KOPT-K1 (cell line): Measurements from ENCODE around the gene SH2D5.

Experiments used
- H3K27ac ChIP-seq: fragments of 200-600 bp; sonication (generic); 2 replicates; pipeline ENCODE4 v1.5.1; 2016; ENCODE audit warnings: antibody characterized with exemption, mild to moderate bottlenecking, low read depth, low read length; ENCODE audit not compliant: poor library complexity, severe bottlenecking
- H3K36me3 ChIP-seq: fragments of 200-600 bp; sonication (generic); 2 replicates; pipeline ENCODE4 v1.5.1; 2017; ENCODE audit warnings: antibody characterized with exemption, mild to moderate bottlenecking, low read length, moderate library complexity; ENCODE audit not compliant: insufficient read depth
- H3K9me3 ChIP-seq: fragments of 200-600 bp; sonication (generic); 2 replicates; pipeline ENCODE4 v1.5.1; 2017; ENCODE audit warnings: antibody characterized with exemption, low read length, mild to moderate bottlenecking; ENCODE audit not compliant: insufficient read depth, poor library complexity, severe bottlenecking

SH2D5 gene

DNA sequence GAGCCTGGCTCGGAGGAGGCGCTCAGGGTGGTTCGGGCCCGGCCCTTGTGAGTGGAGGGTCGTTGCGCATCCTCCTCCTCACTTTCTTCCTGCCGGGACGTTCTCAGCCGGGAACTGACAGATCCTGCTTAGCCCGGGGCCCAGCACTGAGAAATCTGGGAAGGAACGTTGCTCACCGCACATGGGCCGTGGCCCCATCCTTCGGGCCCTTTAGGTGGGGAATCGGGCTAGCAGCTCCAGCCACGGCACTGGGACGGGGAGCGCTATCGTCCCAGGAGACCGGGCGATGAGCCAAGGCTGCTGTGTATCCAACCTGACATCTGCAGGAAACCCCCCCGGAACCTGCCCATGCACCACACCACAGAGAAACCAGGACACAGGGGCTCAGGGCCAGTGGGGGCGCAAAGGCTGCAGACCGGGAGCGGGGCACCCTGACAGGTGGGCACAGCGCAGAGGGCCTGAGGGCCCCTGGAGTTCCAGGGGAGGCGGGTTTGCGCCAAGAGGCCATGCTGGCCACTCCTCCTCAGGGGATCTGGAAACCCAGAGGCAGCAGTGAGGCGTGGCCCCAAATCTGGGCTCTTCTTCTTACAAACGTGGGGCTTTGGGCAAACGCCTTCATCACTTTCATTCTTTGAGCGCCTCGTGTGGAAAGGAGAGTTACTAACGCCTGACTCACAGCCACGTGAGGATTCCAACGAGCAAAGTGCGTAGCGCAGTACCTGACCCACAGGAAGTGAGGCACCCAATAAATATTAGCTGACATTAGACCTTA, at the start of gene SH2D5:
SH2D5 (minus strand) TSS at position 116 of the 772 bp plus-strand sequence. CDS start 4,659 bp downstream, outside the sequence.
- peaks cover 14% of the 10 kb centered on the region for H3K36me3 ChIP-seq
- H3K9me3 ChIP-seq, result no peaks in the 10 kb centered on the region
- no peak within 1 kb of the TSS for H3K27ac ChIP-seq

DNA sequence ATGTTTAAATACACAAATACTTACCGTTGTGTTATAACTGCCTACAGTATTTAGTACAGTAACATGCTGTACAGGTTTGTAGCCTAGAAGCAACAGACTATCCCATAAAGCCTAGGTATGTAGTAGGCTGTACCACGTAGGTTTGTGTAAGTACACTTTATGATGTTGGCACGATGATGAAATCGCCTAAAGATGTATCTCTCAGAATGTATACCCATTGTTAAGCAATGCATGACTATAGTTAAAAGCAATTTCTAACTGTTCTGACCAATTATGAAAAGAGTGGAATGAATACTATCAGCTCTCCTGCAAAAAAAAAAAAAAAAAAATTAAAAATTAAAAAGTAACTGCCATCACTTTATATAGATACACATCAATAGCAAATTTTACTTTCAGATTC, 43.2 kb upstream of the SH2D5 start:
- H3K27ac ChIP-seq, result no peak overlapping the region
- no peaks in the 10 kb centered on the region for H3K9me3 ChIP-seq
- peaks cover 98% of the 10 kb centered on the region for H3K36me3 ChIP-seq

DNA sequence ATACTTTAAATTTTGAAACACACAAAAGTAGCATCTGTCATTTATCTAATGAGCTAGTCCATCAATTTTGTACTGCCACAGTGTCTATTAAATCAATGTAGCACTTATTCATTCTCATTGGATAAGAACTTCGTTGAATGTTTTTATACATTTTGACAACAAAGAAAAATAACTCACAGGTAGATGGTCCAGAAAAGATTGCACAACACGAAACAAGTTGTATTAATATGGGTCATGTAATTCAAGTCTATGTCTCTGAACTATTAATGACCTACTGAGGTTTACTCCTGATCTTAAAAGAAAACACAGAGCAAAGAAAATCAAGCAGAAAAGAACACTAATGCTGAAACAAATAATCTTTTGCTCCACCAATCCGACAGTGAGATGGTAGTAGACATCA, 39.3 kb upstream of the SH2D5 start:
- Histone ChIP-seq H3K36me3 (peaks cover 100% of the 10 kb centered on the region), H3K9me3 (no peaks in the 10 kb centered on the region), H3K27ac (no peak overlapping the region)

DNA sequence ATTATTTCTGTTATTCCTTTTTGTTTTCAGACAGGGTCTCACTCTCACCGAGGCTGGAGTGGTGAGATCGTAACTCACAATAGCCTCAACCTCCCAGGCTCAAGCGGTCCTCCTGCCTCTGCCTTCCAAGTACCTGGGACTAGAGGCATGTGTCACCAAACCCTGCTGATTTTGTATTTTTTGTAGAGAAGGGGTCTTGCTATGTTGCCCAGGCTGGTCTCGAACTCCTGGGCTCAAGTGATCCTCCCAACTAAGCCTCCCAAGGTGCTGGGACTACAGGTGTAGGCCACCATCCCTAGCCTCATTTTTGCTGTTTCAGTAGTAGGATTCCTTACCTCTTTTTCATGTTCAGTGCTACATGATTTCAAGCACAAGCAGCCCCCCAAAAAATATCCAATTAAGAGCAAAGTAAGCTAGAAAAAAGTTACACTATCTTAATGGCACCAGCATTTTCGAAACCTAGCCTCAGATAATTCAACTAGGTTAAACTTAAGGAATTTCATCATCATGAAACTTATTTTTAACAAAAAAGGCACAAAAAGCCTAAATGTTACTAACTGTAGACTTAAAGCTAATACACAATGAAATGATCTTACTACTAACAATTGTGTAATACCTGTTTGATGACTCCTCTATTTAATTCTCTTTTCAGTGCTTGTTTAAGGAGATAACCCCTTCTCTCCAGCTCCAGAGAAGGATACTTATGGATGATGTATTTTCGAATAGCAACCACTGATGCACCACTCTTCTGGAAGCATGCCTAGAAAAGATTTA, 38.0 kb upstream of the SH2D5 start:
- Histone ChIP-seq H3K36me3 (peaks cover 100% of the 10 kb centered on the region), H3K27ac (no peak overlapping the region), H3K9me3 (no peaks in the 10 kb centered on the region)

DNA sequence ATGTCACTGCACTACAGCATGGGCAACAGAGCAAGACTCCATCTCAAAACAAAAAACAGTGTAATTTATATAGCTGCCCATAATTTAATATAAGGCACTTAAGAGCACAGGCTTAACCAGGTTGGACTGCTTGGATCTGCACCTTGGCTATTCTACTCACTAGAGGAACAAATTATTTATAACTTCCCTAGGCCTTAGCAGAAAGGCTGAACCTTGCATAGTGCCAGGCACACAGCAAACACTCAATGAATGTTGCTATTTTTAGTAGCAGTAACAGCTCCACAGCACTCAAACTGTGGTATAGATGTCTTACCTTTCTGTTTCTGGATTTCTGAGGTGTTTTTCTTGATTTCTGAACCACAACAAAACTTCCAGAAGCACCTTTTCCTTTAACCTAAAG, 34.8 kb upstream of the SH2D5 start:
- Histone ChIP-seq H3K9me3 (no peaks in the 10 kb centered on the region), H3K27ac (no peak overlapping the region), H3K36me3 (peaks cover 100% of the 10 kb centered on the region)

DNA sequence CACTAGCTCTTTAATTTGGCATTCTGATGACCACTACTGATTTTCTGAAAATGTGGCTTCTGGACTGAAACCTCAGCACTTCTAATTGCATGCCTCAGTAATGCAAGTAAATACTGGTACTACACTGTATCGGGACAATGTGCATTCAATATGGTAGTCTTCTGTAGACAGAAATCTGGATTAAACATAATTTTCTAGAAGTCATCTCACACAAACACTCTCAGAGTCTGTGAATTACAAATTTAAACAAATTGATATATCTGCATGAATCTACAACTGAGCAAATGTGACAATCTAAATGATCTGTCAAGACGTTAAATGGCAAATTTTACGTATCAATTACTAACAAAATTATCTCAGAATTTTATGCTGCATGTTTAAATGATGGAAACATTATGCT, 30.9 kb upstream of the SH2D5 start:
- H3K36me3 ChIP-seq, result peaks cover 100% of the 10 kb centered on the region
- no peak overlapping the region for H3K27ac ChIP-seq
- no peaks in the 10 kb centered on the region for H3K9me3 ChIP-seq

DNA sequence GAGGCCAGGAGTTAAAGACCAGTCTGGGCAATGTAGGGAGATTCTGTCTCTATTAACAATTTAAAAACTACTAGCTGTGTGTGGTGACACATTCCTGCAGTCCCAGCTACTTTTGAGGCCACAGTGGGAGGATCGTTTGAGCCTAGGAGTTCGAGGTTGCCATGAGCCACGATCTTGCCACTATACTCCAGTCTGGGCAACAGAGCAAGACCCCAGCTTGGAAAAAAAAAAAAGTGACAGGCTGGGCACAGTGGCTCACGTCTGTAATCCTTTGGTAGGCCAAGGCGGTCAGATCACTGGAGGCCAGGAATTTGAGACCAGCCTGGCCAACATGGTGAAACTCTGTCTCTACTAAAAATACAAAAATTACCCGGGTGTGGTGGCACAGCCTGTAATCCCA, 27.8 kb upstream of the SH2D5 start:
- peaks cover 99% of the 10 kb centered on the region for H3K36me3 ChIP-seq
- no peaks in the 10 kb centered on the region for H3K9me3 ChIP-seq
- no peak overlapping the region for H3K27ac ChIP-seq

DNA sequence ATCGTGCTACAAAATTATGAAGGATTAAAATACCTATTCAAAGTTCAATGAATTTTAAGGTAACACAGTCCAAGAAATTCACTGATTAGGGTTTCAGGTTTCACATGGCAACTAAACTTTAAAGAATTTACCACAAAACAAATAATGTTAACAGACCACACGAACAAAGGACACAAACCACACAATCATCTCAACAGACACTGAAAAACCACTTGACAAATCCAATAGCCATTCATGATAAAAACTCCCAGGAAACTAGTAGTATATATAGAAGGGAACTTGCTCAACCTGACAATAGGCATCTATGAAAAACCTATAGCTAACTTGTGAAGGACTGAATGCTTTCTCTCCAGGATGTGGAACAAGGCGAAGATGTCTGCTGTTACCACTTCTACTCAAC, 21.1 kb upstream of the SH2D5 start:
- Histone ChIP-seq H3K27ac (no peak overlapping the region), H3K36me3 (peaks cover 98% of the 10 kb centered on the region)

DNA sequence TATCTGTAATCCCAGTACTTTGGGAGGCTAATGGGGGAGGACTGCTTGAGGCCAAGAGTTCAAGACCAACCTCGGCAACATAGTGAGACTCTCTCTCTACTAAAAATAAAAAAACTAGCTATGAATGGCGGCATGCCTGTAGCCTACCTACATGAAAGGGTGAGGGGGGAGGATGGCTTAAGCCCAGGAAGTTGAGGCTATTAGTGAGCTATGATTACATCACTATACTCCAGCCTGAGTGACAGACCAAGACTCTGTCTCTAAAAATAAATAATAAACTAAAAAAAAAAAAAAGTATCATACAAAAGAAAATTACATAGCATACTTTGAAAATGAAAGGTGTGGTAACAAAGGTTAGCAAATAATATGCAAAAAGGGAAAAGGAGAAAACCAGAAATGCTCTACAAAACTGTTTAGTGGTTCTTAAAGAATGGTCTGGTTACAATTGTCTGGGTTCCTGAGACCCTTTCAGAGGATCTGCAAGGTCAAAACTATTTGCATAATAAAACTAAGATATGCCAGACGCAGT, 19.0 kb upstream of the SH2D5 start:
- Histone ChIP-seq H3K9me3 (no peaks in the 10 kb centered on the region), H3K36me3 (peaks cover 99% of the 10 kb centered on the region), H3K27ac (no peak overlapping the region)

More for the DNA sequence above, 21.1 kb upstream of the SH2D5 start:
- no peaks in the 10 kb centered on the region for H3K9me3 ChIP-seq

DNA sequence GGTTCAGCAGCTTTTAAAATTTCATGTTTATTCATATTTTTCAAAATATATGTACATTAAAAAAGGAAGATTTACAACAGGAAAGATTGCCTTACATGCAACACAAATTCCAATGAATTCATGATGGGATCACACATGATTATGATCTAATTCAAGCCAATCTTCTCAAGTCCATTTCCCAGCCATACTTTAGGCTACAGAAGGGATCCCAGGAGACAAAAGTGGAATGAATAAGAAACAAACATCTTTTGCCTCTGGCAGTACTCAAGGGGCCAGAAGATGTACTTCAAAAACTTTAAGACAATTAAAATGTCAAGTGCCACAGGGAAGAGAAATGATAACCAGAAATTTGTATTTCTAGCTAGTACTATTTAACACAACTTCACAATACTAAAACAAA, 10.2 kb upstream of the SH2D5 start:
- H3K36me3 ChIP-seq, result peaks cover 99% of the 10 kb centered on the region
- no peak overlapping the region for H3K27ac ChIP-seq

DNA sequence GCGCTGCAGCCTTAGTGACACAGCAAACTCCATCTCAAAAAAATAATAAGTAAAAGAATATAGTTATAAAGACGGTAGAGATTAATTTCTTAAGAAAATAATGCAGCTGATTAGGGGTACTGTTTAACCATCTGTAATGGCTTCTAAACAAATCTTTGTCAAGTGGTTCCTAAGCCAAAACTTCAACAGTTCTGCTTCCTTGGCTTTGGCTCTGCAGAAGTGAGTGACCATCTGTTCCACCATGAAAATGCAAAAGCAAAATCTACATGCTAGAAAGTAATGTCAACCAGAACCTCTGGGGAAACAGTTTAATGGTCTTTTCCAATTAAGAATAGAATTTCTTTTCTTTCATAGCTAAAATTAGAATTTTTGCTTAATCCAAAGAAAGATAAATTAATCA, 8.3 kb upstream of the SH2D5 start:
- peaks cover 93% of the 10 kb centered on the region for H3K36me3 ChIP-seq
- H3K27ac ChIP-seq, result no peak overlapping the region
- H3K9me3 ChIP-seq, result no peaks in the 10 kb centered on the region

More for the DNA sequence above, 10.2 kb upstream of the SH2D5 start:
- no peaks in the 10 kb centered on the region for H3K9me3 ChIP-seq

DNA sequence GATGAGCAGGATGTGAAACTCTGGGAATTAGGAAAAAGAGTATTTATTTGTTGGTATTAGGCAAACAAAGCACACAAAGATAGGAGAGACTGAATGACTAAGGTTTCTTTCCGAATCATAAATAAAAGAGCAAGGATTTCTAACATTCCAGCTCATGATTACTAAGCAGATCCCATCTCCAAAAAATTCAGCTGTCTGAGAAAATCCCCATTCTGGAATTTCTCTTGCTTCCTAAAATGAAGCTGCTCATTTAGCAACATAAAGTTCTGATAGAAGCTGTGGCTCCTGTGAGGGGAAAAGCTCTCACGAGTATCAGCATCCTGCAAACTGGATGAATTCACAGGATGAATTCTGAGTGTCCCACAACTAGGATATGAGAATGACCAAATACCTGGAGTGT, 6.7 kb upstream of the SH2D5 start:
- H3K36me3 ChIP-seq, result peaks cover 78% of the 10 kb centered on the region
- no peak overlapping the region for H3K27ac ChIP-seq
- no peaks in the 10 kb centered on the region for H3K9me3 ChIP-seq

DNA sequence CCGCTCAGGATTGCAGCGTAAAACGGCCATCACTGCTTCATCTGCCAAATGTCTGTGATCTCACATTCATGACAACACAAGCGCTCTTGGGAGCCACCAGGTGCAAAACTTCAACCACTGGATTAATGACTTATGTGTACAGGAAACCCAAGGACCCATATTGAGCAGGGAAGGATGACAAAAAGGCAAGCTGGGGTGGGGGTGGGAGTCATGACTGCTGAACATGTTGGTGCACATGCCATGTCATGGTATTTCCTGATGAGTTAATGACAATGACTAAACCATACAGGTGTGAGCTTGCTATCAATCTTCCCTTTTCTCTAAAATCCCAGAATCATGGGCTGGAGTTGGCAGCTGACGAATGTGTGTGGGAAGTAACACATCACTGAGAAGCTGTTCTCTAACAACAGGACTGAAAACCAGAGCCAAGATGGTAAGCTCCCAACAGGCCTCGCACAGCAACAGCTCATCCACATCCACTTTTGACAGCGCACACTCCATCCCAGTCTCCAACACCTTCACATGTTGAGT, 3.1 kb upstream of the SH2D5 start:
- H3K9me3 ChIP-seq, result no peaks in the 10 kb centered on the region
- H3K36me3 ChIP-seq, result peaks cover 43% of the 10 kb centered on the region
- no peak overlapping the region for H3K27ac ChIP-seq

DNA sequence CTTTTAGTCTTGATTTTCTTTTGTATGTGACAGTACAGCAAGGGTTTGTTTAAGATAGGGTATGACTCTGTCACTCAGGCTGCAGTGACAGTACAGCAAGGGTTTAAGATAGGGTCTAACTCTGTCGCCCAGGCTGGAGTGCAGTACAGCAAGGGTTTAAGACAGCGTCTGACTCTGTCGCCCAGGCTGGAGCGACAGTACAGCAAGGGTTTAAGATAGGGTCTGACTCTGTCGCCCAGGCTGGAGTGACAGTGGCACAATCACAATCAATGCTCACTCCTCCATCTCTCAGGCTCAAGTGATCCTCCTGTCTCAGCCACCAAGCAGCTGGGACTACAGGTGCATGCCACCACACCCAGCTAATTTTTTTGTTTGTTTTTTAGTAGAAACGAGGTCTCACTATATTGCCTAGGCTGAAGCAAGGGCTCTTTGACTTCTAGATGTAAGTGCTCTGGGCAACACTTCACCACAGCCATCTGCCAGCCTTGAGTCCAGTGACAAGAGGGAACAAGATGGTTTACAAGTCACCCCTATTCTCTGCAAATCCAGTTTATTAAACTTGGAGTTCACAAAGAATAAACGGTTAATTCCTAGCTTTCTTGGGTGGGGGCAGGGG, 965 bp upstream of the SH2D5 start:
- no peak overlapping the region for H3K27ac ChIP-seq
- H3K36me3 ChIP-seq, result peaks cover 21% of the 10 kb centered on the region
- no peaks in the 10 kb centered on the region for H3K9me3 ChIP-seq

DNA sequence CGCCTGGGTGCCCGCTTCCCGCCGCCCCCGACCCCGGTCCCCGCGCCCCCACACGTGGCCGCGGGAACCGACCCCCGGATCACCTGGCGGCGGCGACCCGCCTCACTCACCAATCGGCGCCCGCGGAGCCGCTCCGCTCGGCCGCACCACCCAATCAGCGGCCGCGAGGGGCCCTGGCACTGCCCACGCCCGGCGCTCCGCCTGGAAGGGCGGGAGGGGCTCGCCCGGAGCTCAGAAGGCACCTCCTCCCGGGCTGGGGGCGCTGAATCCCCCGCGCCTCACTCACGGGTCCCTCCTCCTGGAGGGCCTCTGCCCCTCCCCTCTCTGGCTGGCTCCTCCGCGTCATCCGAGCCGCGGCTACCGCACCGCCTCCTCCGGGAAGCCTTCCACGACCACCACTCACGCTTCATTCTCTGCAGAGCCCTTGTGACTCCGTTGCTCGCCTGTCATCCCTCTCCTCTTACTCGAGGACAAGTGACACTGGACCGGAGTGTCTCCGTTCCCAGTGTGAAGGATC, 374 bp downstream of the SH2D5 start:
- Histone ChIP-seq H3K36me3 (peaks cover 8% of the 10 kb centered on the region), H3K27ac (no peak overlapping the region), H3K9me3 (no peaks in the 10 kb centered on the region)
